Peyer's patch (tissue), 4 donors: ENCODE measurements around the gene SLC1A3. TPM values are rescaled to one million over a fixed set of nuclear protein-coding genes. Genes with fewer than 3 reads are reported as not detected.

Experiments used
- DNase-seq, 3 donors: peaks; one replicate each; pipeline ENCODE4 v3.0.0-alpha.2; 2017 to 2019
- H3K27ac ChIP-seq, 4 donors: fragments of 200-600 bp; sonication (generic); one replicate each; pipeline ENCODE4 v1.5.1; 2016 to 2019
- H3K27me3 ChIP-seq, 2 donors: fragments of 200-600 bp; sonication (generic); one replicate each; pipeline ENCODE4 v1.5.1; 2019
- H3K36me3 ChIP-seq, 3 donors: fragments of 200-600 bp; sonication (generic); one replicate each; pipeline ENCODE4 v1.5.1; 2016 to 2019
- H3K4me1 ChIP-seq, 4 donors: fragments of 200-600 bp; sonication (generic); one replicate each; pipeline ENCODE4 v1.5.1; 2016 to 2019
- H3K4me3 ChIP-seq, 4 donors: fragments of 200-600 bp; sonication (generic); 1 replicate in 3 of 4; 2 replicates in 1 of 4; pipeline ENCODE4 v1.5.1; 2016 to 2019; ENCODE audit warnings: mild to moderate bottlenecking in 1 of 4
- H3K9me3 ChIP-seq, 4 donors: fragments of 200-600 bp; sonication (generic); one replicate each; pipeline ENCODE4 v1.5.1; 2016 to 2019; ENCODE audit warnings: mild to moderate bottlenecking in 1 of 4
- POLR2A ChIP-seq, 2 donors: fragments of 450-650 bp; IDR thresholded peaks; one replicate each; pipeline ENCODE4 v1.5.1; 2017; ENCODE audit warnings: antibody characterized with exemption in 2 of 2, mild to moderate bottlenecking in 2 of 2, moderate library complexity in 2 of 2
- total RNA-seq, 4 donors: library from RNA; depleted of rRNA; stranded (reverse); fragments of >200 nt; gene quantifications; one replicate each; pipeline ENCODE4 v1.1.0, GENCODE V29; 2016
- TF ChIP-seq, protein P1 (sequence below), 6 experiments: fragments of 450-650 bp in 4 of 6; fragments of 200-600 bp in 2 of 6; sonication (generic) in 1 of 6; IDR thresholded peaks; one replicate each; pipeline ENCODE4 v1.5.1; 2017 to 2019; ENCODE audit warnings: antibody characterized with exemption in 6 of 6, mild to moderate bottlenecking in 3 of 6, moderate library complexity in 1 of 6

The SLC1A3 gene
- total RNA-seq, 4 donors from 2014 or later: 0.95 to 7.4 (median 3.0) TPM

DNA sequence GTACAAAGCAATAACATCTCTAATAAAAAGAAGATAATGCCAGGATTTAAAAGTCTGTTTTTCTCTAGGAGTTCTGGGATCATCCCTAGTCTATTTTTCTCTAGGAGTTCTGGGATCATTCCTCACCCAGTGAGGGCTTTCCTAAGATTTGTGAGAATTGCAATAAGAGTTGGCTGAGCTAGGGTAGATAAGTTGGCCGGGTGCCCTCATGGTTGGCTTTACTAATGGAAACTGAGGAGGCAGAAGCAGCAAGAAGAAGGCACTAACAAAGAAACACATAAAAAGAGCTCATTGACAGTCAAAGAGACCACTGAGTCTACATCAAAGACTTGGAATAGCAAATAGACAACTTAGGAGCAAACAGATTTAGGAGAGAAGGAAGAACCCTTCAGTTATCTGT lies 4.2 kb downstream of the SLC1A3 start:
- no peak for TF ChIP-seq POLR2A (IDR thresholded peaks at IDR 0.05)
- TF ChIP-seq, protein P1, sequence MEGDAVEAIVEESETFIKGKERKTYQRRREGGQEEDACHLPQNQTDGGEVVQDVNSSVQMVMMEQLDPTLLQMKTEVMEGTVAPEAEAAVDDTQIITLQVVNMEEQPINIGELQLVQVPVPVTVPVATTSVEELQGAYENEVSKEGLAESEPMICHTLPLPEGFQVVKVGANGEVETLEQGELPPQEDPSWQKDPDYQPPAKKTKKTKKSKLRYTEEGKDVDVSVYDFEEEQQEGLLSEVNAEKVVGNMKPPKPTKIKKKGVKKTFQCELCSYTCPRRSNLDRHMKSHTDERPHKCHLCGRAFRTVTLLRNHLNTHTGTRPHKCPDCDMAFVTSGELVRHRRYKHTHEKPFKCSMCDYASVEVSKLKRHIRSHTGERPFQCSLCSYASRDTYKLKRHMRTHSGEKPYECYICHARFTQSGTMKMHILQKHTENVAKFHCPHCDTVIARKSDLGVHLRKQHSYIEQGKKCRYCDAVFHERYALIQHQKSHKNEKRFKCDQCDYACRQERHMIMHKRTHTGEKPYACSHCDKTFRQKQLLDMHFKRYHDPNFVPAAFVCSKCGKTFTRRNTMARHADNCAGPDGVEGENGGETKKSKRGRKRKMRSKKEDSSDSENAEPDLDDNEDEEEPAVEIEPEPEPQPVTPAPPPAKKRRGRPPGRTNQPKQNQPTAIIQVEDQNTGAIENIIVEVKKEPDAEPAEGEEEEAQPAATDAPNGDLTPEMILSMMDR (IDR thresholded peaks at IDR 0.05): no peak
- no peaks in the 10 kb centered on the region for H3K4me1 ChIP-seq
- no peak overlapping the region for H3K27ac ChIP-seq
- no peaks in the 10 kb centered on the region for H3K27me3 ChIP-seq
- no peak for DNase-seq
- no peaks in the 10 kb centered on the region for H3K9me3 ChIP-seq
- no peaks in the 10 kb centered on the region for H3K36me3 ChIP-seq
- H3K4me3 ChIP-seq: no peak overlapping the region

DNA sequence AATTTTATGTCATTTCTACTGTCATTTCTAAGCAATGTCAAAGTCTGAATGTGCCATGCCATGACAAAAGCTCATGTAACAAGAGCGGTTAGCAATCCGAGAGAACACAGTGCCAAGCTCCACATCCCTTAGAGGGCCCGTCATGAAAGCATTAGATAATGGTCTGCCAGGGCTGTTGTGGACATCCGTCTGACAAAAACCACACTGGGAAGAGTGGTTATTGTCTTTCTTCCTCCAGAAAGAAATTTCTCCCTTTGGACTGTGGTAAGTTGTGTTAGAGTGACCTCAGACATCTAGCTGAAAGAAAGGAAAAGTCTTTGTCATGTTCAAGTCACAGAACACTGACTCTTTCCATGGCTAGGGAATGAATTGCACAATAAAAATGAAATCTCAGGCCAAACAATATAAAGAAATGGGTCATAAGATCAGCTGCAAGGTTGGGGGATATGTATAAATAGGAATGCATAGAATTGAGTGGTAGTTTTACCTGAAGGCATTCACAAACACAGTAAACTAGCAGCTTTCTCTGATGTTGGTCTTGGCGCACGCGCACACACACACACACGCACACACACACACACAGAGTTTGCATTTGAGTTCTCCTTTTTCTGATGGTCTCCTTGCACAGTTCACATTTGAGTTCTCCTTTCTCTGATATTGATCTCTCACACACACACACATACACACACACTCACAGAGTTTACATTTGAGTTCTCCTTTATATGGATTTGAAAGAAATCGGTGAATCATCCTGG lies 5.3 kb downstream of the SLC1A3 start:
- DNase-seq: no peak

DNA sequence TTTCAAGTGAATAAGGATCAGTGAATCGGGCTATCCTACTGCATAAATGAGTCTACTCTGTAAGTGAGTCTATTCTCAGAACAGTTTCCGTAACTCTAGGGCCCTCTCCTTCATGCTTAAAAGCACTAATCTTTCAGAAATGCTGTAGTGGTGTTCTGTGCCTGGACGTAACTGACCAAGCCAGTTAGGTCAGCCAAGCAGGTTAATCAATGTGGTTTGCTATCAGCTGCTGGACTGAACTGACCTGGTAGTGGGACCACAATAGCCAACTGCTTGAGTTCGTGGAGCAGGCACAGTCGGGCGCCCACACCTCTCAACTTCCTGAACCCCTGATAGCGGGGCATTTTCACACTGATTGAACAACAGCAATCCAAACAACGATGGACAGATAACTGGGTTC lies 6.8 kb downstream of the SLC1A3 start:
- H3K27ac ChIP-seq: no peak overlapping the region
- H3K4me1 ChIP-seq: no peaks in the 10 kb centered on the region
- DNase-seq: no peak
- no peaks in the 10 kb centered on the region for H3K36me3 ChIP-seq
- H3K27me3 ChIP-seq: no peaks in the 10 kb centered on the region
- TF ChIP-seq, protein P1 (IDR thresholded peaks at IDR 0.05): no peak
- no peak for TF ChIP-seq POLR2A (IDR thresholded peaks at IDR 0.05)
- no peaks in the 10 kb centered on the region for H3K9me3 ChIP-seq
- H3K4me3 ChIP-seq: no peak overlapping the region

More for the DNA sequence above, 5.3 kb downstream of the SLC1A3 start:
- H3K27ac ChIP-seq: no peak overlapping the region
- TF ChIP-seq, protein P1 (IDR thresholded peaks at IDR 0.05): no peak
- no peak for TF ChIP-seq POLR2A (IDR thresholded peaks at IDR 0.05)
- H3K27me3 ChIP-seq: no peaks in the 10 kb centered on the region
- H3K4me3 ChIP-seq: no peak overlapping the region
- H3K9me3 ChIP-seq: no peaks in the 10 kb centered on the region
- no peaks in the 10 kb centered on the region for H3K36me3 ChIP-seq
- H3K4me1 ChIP-seq: no peaks in the 10 kb centered on the region

DNA sequence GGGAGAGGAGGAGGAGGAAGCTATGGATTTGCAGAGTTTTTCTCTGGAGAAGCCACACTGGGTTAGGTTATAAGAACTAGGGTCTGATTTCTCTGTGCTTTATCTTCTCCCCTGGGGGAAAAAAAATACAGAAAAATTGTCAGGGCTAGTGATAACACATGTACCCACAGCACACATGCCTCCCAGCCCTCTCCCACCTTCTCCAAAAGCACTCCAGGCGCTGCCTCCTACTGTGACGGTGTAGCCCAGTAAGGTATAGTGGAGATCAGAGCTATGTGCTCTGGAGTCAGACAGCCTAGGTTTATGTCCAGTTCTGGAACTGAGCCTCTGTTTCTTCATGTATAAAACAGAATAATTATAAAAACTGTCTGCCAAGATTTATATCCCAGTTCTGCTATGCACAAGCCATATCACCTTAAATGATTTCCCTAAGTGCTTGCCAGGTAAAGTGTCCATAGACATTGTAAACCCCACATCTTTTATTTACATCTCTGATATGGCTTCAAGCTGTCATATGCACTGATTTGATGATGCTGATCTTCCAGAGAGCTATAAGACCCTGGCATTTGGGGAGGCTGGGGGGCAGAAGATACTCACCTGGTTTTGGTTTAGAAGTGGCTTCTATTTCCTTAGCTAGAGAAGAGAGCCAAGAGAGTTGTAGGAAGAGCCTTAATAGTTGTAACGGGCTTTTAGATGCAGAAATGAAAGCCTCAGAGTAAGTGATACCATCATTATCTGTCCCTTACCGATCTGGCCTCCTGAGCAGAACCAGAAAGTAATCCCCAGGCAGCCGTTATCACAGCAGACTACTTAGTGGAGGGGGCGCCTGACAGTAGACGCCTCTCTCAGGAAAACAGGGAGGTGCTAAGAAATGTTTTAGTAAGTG lies 7.6 kb downstream of the SLC1A3 start:
- no peak for TF ChIP-seq POLR2A (IDR thresholded peaks at IDR 0.05)
- TF ChIP-seq, protein P1 (IDR thresholded peaks at IDR 0.05): no peak
- no peaks in the 10 kb centered on the region for H3K9me3 ChIP-seq
- no peaks in the 10 kb centered on the region for H3K36me3 ChIP-seq
- no peaks in the 10 kb centered on the region for H3K4me1 ChIP-seq
- no peak overlapping the region for H3K4me3 ChIP-seq
- no peaks in the 10 kb centered on the region for H3K27me3 ChIP-seq
- DNase-seq: no peak
- H3K27ac ChIP-seq: no peak overlapping the region

DNA sequence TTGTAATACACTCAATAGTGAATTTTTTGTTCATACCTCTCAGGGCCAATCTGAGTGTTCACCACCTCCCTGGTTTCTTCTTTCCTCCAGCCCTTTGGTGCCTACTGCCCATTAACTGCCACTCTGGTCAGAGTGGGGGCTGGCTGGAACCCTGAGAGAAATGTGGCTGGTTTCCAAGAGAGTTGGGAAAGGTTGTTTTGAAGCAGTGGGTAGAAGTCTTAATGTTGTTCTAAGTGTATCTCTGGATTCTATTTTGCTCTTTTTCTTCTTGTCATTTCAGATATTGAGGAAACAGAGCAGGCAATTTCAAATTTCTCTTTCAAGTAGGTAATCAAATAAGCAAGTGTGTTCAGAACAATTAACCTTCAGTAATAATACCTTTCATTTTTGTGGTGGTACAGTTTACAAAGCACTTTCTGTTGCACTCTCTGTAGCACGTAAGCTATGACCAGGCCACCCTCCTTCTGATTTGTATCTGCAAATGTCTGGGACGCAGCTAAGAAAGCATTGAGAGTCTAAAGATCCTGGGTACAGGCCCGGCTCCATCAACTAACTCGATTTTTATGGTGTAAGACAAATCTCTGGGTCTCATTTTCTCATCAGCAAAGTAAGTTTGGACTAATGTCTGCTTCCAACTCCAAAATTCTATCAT lies 8.4 kb downstream of the SLC1A3 start:
- Histone ChIP-seq H3K27me3 (no peaks in the 10 kb centered on the region), H3K9me3 (no peaks in the 10 kb centered on the region), H3K4me3 (no peak overlapping the region), H3K27ac (no peak overlapping the region), H3K4me1 (no peaks in the 10 kb centered on the region), H3K36me3 (no peaks in the 10 kb centered on the region)
- no peak for DNase-seq
- TF ChIP-seq, protein P1 (IDR thresholded peaks at IDR 0.05): no peak
- TF ChIP-seq POLR2A (IDR thresholded peaks at IDR 0.05): no peak
